Osteoblast (primary cell): Measurements from ENCODE around the gene JPH3. TPM values are rescaled to one million over a fixed set of nuclear protein-coding genes. Genes with fewer than 3 reads are reported as not detected.

Source experiments
- DNase-seq: peaks from one replicate; pipeline ENCODE4 v3.0.0; 2011; ENCODE audit warnings: low spot score, mixed read lengths; ENCODE audit not compliant: insufficient read length; ENCODE audit errors: missing footprints
- H2AFZ ChIP-seq: 2 replicates; pipeline ENCODE4 v1.6.0; 2011; ENCODE audit warnings: mild to moderate bottlenecking, low read length
- H3K27ac ChIP-seq: 2 replicates; pipeline ENCODE4 v1.5.1; 2011; ENCODE audit warnings: mild to moderate bottlenecking, low read depth, low read length, moderate library complexity
- H3K27me3 ChIP-seq: 2 replicates; pipeline ENCODE4 v1.6.0; 2012; ENCODE audit warnings: mild to moderate bottlenecking, control low read depth, inconsistent platforms, low read length, moderate library complexity; ENCODE audit not compliant: insufficient read depth
- H3K36me3 ChIP-seq: 2 replicates; pipeline ENCODE4 v1.5.1; 2011; ENCODE audit warnings: mild to moderate bottlenecking, low read length, control low read depth, moderate library complexity; ENCODE audit not compliant: insufficient read depth
- H3K4me1 ChIP-seq: 2 replicates; pipeline ENCODE4 v1.5.1; 2011; ENCODE audit warnings: mild to moderate bottlenecking, low read length, control low read depth, moderate library complexity; ENCODE audit not compliant: insufficient read depth
- H3K4me2 ChIP-seq: 2 replicates; pipeline ENCODE4 v1.6.0; 2011; ENCODE audit warnings: mild to moderate bottlenecking, low read length; ENCODE audit not compliant: insufficient read depth
- H3K4me3 ChIP-seq: fragments of 200-600 bp; sonication (generic); 3 replicates; pipeline ENCODE4 v1.5.1; 2012; ENCODE audit warnings: mild to moderate bottlenecking, low read length, inconsistent platforms; ENCODE audit not compliant: insufficient read depth
- H3K79me2 ChIP-seq: 2 replicates; pipeline ENCODE4 v1.6.0; 2012; ENCODE audit warnings: mild to moderate bottlenecking, low read length, control low read depth, inconsistent platforms; ENCODE audit not compliant: insufficient read depth
- H3K9me3 ChIP-seq: 2 replicates; pipeline ENCODE4 v1.5.1; 2011; ENCODE audit warnings: low read depth, low read length, control low read depth
- H4K20me1 ChIP-seq: 2 replicates; pipeline ENCODE4 v1.6.0; 2012; ENCODE audit warnings: mild to moderate bottlenecking, low read length, control low read depth; ENCODE audit not compliant: insufficient read depth
- CTCF ChIP-seq: IDR thresholded peaks from 2 replicates; pipeline ENCODE4 v1.5.1; 2011; ENCODE audit warnings: mild to moderate bottlenecking, low read depth, low read length, moderate library complexity; ENCODE audit errors: extremely low read depth
- total RNA-seq: library from RNA; depleted of rRNA; stranded (reverse); fragments of >200 nt; gene quantifications from 2 replicates; pipeline ENCODE4 v1.2.3, GENCODE V29; 2012

JPH3 gene
- total RNA-seq, 1 donor = not detected

GRCh38 chr16:87687998-87688529 lies 85.8 kb downstream of the JPH3 start:
- no peak overlapping the region for H2AFZ ChIP-seq
- no peak overlapping the region for H3K4me3 ChIP-seq
- peaks cover 28% of the 10 kb centered on the region for H3K27me3 ChIP-seq
- no peaks in the 10 kb centered on the region for H3K4me1 ChIP-seq
- no peak for TF ChIP-seq CTCF
- no peak overlapping the region for H3K27ac ChIP-seq
- H3K36me3 ChIP-seq = no peaks in the 10 kb centered on the region
- DNase-seq = peak; percentile 91
- no peak overlapping the region for H3K4me2 ChIP-seq
- no peaks in the 10 kb centered on the region for H3K79me2 ChIP-seq
- H3K9me3 ChIP-seq = no peaks in the 10 kb centered on the region
- H4K20me1 ChIP-seq = no peaks in the 10 kb centered on the region

GRCh38 chr16:87688876-87689815 lies 86.8 kb downstream of the JPH3 start:
- Histone ChIP-seq H3K79me2 (no peaks in the 10 kb centered on the region), H2AFZ (no peak overlapping the region), H3K9me3 (no peaks in the 10 kb centered on the region), H4K20me1 (no peaks in the 10 kb centered on the region), H3K36me3 (no peaks in the 10 kb centered on the region), H3K4me1 (no peaks in the 10 kb centered on the region), H3K27me3 (peaks cover 21% of the 10 kb centered on the region), H3K4me2 (no peak overlapping the region), H3K27ac (no peak overlapping the region), H3K4me3 (no peak overlapping the region)
- TF ChIP-seq CTCF = no peak
- DNase-seq = peak; percentile 91

GRCh38 chr16:87689956-87690465 lies 87.7 kb downstream of the JPH3 start:
- no peak for DNase-seq
- H3K4me2 ChIP-seq = no peak overlapping the region
- no peaks in the 10 kb centered on the region for H4K20me1 ChIP-seq
- H3K27me3 ChIP-seq = peaks cover 16% of the 10 kb centered on the region
- no peaks in the 10 kb centered on the region for H3K36me3 ChIP-seq
- no peaks in the 10 kb centered on the region for H3K9me3 ChIP-seq
- TF ChIP-seq CTCF = no peak
- no peak overlapping the region for H2AFZ ChIP-seq
- H3K27ac ChIP-seq = no peak overlapping the region
- H3K4me3 ChIP-seq = no peak overlapping the region
- no peaks in the 10 kb centered on the region for H3K4me1 ChIP-seq
- H3K79me2 ChIP-seq = no peaks in the 10 kb centered on the region
